ENCODE measurements around the gene TMEM185A. TPM values are rescaled to one million over a fixed set of nuclear protein-coding genes. Genes with fewer than 3 reads are reported as not detected.

The TMEM185A gene
- total RNA-seq, 1 experiment from 2014 or later = 23.6 TPM

- Histone ChIP-seq H4K20me1 (ENCODE audit: control insufficient read depth, insufficient read depth, insufficient read length) (no peaks in the 10 kb centered on the region), H2AK5ac (ENCODE audit: insufficient read length, low read length) (no peak overlapping the region), H2BK20ac (ENCODE audit: low read depth, low read length, poor library complexity, severe bottlenecking) (no peak overlapping the region), H3K23me2 (ENCODE audit: insufficient read length, low read depth, low read length, poor library complexity, severe bottlenecking) (no peaks in the 10 kb centered on the region), H3K23ac (ENCODE audit: insufficient read length, low read depth, low read length) (no peak overlapping the region), H3K79me2 (ENCODE audit: insufficient read depth, low read length) (no peaks in the 10 kb centered on the region), H3K4me1 (ENCODE audit: insufficient read depth, low read length) (no peaks in the 10 kb centered on the region), H2BK120ac (ENCODE audit: low read depth, low read length, poor library complexity, severe bottlenecking) (no peak overlapping the region), H3K9me3 (ENCODE audit: control insufficient read depth, low read depth, low read length) (peaks cover 28% of the 10 kb centered on the region), H4K91ac (ENCODE audit: insufficient read length, low read depth, low read length) (no peak overlapping the region), H3K56ac (ENCODE audit: insufficient read length, low read depth, low read length) (no peak overlapping the region), H2AFZ (ENCODE audit: low read length) (no peak overlapping the region), H3K79me1 (ENCODE audit: insufficient read depth, low read depth, low read length, poor library complexity, severe bottlenecking) (no peaks in the 10 kb centered on the region), H3K9ac (ENCODE audit: extremely low read depth, insufficient read length, low read length) (no peak overlapping the region), H3K27me3 (ENCODE audit: insufficient read depth, low read length) (no peaks in the 10 kb centered on the region), H3K4ac (ENCODE audit: low read depth, low read length) (no peak overlapping the region), H3K14ac (ENCODE audit: insufficient read depth, low read length) (no peak overlapping the region), H3K4me2 (ENCODE audit: insufficient read depth, insufficient read length, low read length) (no peak overlapping the region), H3T11ph (ENCODE audit: low read length) (no peak overlapping the region), H2BK15ac (ENCODE audit: low read depth, low read length) (no peak overlapping the region), H4K8ac (replicated peaks; ENCODE audit: insufficient read length, low read depth, low read length) (no peak overlapping the region), H2BK5ac (ENCODE audit: insufficient read length, low read length) (no peak overlapping the region), H2BK12ac (ENCODE audit: insufficient read length, low read depth, low read length) (no peak overlapping the region), H3K18ac (ENCODE audit: insufficient read length, low read depth, low read length) (no peak overlapping the region), H4K5ac (ENCODE audit: insufficient read length, low read depth, low read length) (no peak overlapping the region), H3K27ac (ENCODE audit: insufficient read length, low read depth, low read length) (no peak overlapping the region)
- peaks cover 68 to 71% of the 10 kb centered on the region in 2 experiments for H3K9me3 Mint-ChIP-seq
- no peak overlapping the region for H3K4me3 Mint-ChIP-seq
- no CpG with 5 or more reads among the region's 1 CpG for WGBS (ENCODE audit: extremely low coverage, insufficient read length, low lambda C conversion rate)
- peak; percentile 42; the same call in 2 of the 3 replicates for TF ChIP-seq CTCF (conservative IDR thresholded peaks at IDR 0.05)
- H3K4me1 Mint-ChIP-seq = no peaks in the 10 kb centered on the region
- H3K27ac Mint-ChIP-seq = no peak overlapping the region
- H3K36me3 Mint-ChIP-seq (ENCODE audit: insufficient read depth in 1 of 3, low read depth in 3 of 3) = peaks cover 0 to 2% (median 0%) of the 10 kb centered on the region in 3 experiments; a peak in 3 of 7 replicates
- DNase-seq = no peak
- peaks cover 4% of the 10 kb centered on the region; the same call in 1 of the 2 replicates for H3K27me3 Mint-ChIP-seq (ENCODE audit: low read depth)
Observed at GRCh38 chrX:149648932-149649331, 17.3 kb upstream of the TMEM185A start.
